Thoracic aorta (tissue), 2 donors: ENCODE results near the gene MZB1. TPM values are rescaled to one million over a fixed set of nuclear protein-coding genes. Genes with fewer than 3 reads are reported as not detected.

Experiments
- ATAC-seq: fragments of 150-250 bp; one replicate; pipeline ENCODE4 v1.8.0; 2017; ENCODE audit warnings: low read depth; ENCODE audit not compliant: insufficient number of reproducible peaks, low FRiP score
- DNase-seq: peaks from one replicate; pipeline ENCODE4 v3.0.0-alpha.2; 2020; ENCODE audit warnings: low spot score
- H3K27ac ChIP-seq, 2 donors: fragments of 200-600 bp; sonication (generic); 1 replicate in 1 of 2; 2 replicates in 1 of 2; pipeline ENCODE4 v1.5.1; 2016; ENCODE audit warnings: mild to moderate bottlenecking in 2 of 2, moderate library complexity in 2 of 2
- H3K27me3 ChIP-seq: fragments of 200-600 bp; sonication (generic); replicated peaks from 2 replicates; pipeline ENCODE4 v1.6.0; 2016; ENCODE audit warnings: mild to moderate bottlenecking; ENCODE audit not compliant: insufficient read depth
- H3K36me3 ChIP-seq: fragments of 200-600 bp; sonication (generic); one replicate; pipeline ENCODE4 v1.5.1; 2016
- H3K4me1 ChIP-seq, 2 donors: fragments of 200-600 bp; sonication (generic); 1 replicate in 1 of 2; 2 replicates in 1 of 2; pipeline versions ENCODE4 v1.5.1 to v1.6.0; 2016; ENCODE audit warnings: low read depth in 2 of 2, mild to moderate bottlenecking in 1 of 2; ENCODE audit not compliant: control insufficient read depth in 1 of 2
- H3K4me3 ChIP-seq: fragments of 200-600 bp; sonication (generic); 2 replicates; pipeline ENCODE4 v1.5.1; 2016; ENCODE audit warnings: mild to moderate bottlenecking
- H3K9me3 ChIP-seq: fragments of 200-600 bp; sonication (generic); 2 replicates; pipeline ENCODE4 v1.5.1; 2016
- CTCF ChIP-seq: fragments of 200-600 bp; sonication (generic); IDR thresholded peaks from one replicate; pipeline ENCODE4 v1.5.1; 2019; ENCODE audit warnings: antibody characterized with exemption
- total RNA-seq, 2 donors: library from RNA; depleted of rRNA; stranded (reverse); fragments of >200 nt; gene quantifications; one replicate each; pipeline versions ENCODE4 v1.1.0 to v1.2.3, GENCODE V29; 2016

MZB1 gene
- total RNA-seq, 2 donors from 2014 or later, result not detected

GRCh38 chr5:139379626-139380449, 9.9 kb downstream of the MZB1 start:
- H3K36me3 ChIP-seq, result no peaks in the 10 kb centered on the region
- ATAC-seq (no peak), DNase-seq (no peak)
- no peak for TF ChIP-seq CTCF
- H3K4me1 ChIP-seq, result peaks cover 0 to 7% of the 10 kb centered on the region in 2 donors
- H3K9me3 ChIP-seq, result no peaks in the 10 kb centered on the region
- H3K4me3 ChIP-seq, result no peak overlapping the region
- no peak overlapping the region for H3K27ac ChIP-seq
- H3K27me3 ChIP-seq, result no peaks in the 10 kb centered on the region

GRCh38 chr5:139378941-139379361, 10.8 kb downstream of the MZB1 start:
- H3K36me3 ChIP-seq, result no peaks in the 10 kb centered on the region
- H3K9me3 ChIP-seq, result no peaks in the 10 kb centered on the region
- DNase-seq (no peak), ATAC-seq (no peak)
- TF ChIP-seq CTCF, result no peak
- H3K4me3 ChIP-seq, result no peak overlapping the region
- H3K27me3 ChIP-seq, result no peaks in the 10 kb centered on the region
- no peaks in the 10 kb centered on the region for H3K4me1 ChIP-seq
- H3K27ac ChIP-seq, result no peak overlapping the region

- Histone ChIP-seq H3K27me3 (no peaks in the 10 kb centered on the region), H3K4me1 (peaks cover 0 to 7% of the 10 kb centered on the region in 2 donors), H3K27ac (no peak overlapping the region), H3K9me3 (no peaks in the 10 kb centered on the region), H3K4me3 (no peak overlapping the region), H3K36me3 (no peaks in the 10 kb centered on the region)
- TF ChIP-seq CTCF, result no peak
- no peak for ATAC-seq
- no peak for DNase-seq
These were observed 11.4 kb downstream of the MZB1 start for GRCh38 chr5:139378101-139378825.

- no peaks in the 10 kb centered on the region for H3K9me3 ChIP-seq
- no peaks in the 10 kb centered on the region for H3K27me3 ChIP-seq
- no peak overlapping the region for H3K4me3 ChIP-seq
- H3K4me1 ChIP-seq, result peaks cover 0 to 7% of the 10 kb centered on the region in 2 donors
- no peak for DNase-seq
- no peak for TF ChIP-seq CTCF
- H3K27ac ChIP-seq, result no peak overlapping the region
- no peak for ATAC-seq
- H3K36me3 ChIP-seq, result peaks cover under 1% of the 10 kb centered on the region
These were observed 12.5 kb downstream of the MZB1 start for GRCh38 chr5:139377226-139377625.

GRCh38 chr5:139376364-139376763, 13.3 kb downstream of the MZB1 start:
- Histone ChIP-seq H3K27ac (no peak overlapping the region), H3K4me3 (no peak overlapping the region), H3K27me3 (no peaks in the 10 kb centered on the region), H3K9me3 (no peaks in the 10 kb centered on the region), H3K36me3 (peaks cover 6% of the 10 kb centered on the region), H3K4me1 (peaks cover 0 to 7% of the 10 kb centered on the region in 2 donors)
- DNase-seq, result no peak
- no peak for ATAC-seq
- no peak for TF ChIP-seq CTCF
